SK-N-SH (cell line): Measurements from ENCODE around the gene OR2V1.
"Not testable (repeated sequence)": the region's sequence is repeated elsewhere in the genome, so short reads cannot be mapped to it uniquely, and the experiment has no call there.

Experiments used
- EZH2phosphoT487 ChIP-seq: fragments of 200-600 bp; sonication (generic); IDR thresholded peaks from 2 replicates; pipeline ENCODE4 v1.6.1; 2017; ENCODE audit warnings: low read depth, mixed run types, mild to moderate bottlenecking, antibody characterized with exemption, moderate library complexity, borderline replicate concordance
- GABPA ChIP-seq: IDR thresholded peaks from 2 replicates; pipeline ENCODE4 v1.4.0; 2012; ENCODE audit warnings: low read depth, mild to moderate bottlenecking
- RAD21 ChIP-seq: IDR thresholded peaks from 2 replicates; pipeline ENCODE4 v1.6.1; 2012; ENCODE audit warnings: mild to moderate bottlenecking, low read length
- SMC3 ChIP-seq: IDR thresholded peaks from 2 replicates; pipeline ENCODE4 v1.6.1; 2012; ENCODE audit warnings: low read depth, low read length, improper control_type of control experiment
- TF ChIP-seq, protein P1 (sequence below): fragments of 200-600 bp; sonication (generic); IDR thresholded peaks from 2 replicates; pipeline ENCODE4 v1.6.1; 2017; ENCODE audit warnings: antibody characterized with exemption, mild to moderate bottlenecking, moderate library complexity
- TF ChIP-seq, protein P2 (sequence below): IDR thresholded peaks from 2 replicates; pipeline ENCODE4 v1.4.0; 2012; ENCODE audit warnings: low read depth, borderline replicate concordance

DNA sequence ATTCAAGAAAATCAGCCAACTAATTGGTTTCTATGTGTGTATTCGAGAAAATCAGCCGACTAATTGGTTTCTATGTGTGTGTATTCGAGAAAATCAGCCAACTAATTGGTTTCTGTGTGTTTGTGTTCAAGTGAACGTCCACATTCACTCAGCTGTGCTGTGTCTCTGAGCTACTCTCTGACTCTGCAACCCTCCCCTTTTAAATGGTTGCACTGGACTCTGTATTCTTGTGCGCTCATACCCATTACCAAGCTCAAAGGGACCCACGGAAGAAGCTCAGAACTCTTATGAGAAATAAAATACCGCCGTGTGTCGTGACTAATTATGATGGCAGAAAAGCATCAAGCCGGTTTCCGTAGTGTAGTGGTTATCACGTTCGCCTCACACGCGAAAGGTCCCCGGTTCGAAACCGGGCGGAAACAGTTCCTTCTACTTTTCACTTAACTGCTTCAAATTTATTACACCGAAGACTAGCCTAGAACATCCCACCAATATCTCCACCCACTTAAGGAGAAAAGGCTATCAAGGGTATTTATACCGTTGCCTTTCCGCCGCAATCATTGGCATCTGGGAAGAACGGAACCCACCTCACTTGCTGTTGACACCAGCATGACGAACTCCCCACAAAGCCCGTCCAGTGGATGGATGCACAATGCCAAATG lies 34.1 kb downstream of the OR2V1 start:
- TF ChIP-seq, protein P1, sequence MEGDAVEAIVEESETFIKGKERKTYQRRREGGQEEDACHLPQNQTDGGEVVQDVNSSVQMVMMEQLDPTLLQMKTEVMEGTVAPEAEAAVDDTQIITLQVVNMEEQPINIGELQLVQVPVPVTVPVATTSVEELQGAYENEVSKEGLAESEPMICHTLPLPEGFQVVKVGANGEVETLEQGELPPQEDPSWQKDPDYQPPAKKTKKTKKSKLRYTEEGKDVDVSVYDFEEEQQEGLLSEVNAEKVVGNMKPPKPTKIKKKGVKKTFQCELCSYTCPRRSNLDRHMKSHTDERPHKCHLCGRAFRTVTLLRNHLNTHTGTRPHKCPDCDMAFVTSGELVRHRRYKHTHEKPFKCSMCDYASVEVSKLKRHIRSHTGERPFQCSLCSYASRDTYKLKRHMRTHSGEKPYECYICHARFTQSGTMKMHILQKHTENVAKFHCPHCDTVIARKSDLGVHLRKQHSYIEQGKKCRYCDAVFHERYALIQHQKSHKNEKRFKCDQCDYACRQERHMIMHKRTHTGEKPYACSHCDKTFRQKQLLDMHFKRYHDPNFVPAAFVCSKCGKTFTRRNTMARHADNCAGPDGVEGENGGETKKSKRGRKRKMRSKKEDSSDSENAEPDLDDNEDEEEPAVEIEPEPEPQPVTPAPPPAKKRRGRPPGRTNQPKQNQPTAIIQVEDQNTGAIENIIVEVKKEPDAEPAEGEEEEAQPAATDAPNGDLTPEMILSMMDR = not testable (repeated sequence)
- not testable (repeated sequence) for TF ChIP-seq RAD21, SMC3, GABPA, EZH2phosphoT487
- TF ChIP-seq, protein P2, sequence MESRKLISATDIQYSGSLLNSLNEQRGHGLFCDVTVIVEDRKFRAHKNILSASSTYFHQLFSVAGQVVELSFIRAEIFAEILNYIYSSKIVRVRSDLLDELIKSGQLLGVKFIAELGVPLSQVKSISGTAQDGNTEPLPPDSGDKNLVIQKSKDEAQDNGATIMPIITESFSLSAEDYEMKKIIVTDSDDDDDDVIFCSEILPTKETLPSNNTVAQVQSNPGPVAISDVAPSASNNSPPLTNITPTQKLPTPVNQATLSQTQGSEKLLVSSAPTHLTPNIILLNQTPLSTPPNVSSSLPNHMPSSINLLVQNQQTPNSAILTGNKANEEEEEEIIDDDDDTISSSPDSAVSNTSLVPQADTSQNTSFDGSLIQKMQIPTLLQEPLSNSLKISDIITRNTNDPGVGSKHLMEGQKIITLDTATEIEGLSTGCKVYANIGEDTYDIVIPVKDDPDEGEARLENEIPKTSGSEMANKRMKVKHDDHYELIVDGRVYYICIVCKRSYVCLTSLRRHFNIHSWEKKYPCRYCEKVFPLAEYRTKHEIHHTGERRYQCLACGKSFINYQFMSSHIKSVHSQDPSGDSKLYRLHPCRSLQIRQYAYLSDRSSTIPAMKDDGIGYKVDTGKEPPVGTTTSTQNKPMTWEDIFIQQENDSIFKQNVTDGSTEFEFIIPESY = not testable (repeated sequence)
